ENCODE data around the gene ACOX3.
"Not testable (repeated sequence)": the region's sequence is repeated elsewhere in the genome, so short reads cannot be mapped to it uniquely, and the experiment has no call there.

Gene ACOX3

DNA sequence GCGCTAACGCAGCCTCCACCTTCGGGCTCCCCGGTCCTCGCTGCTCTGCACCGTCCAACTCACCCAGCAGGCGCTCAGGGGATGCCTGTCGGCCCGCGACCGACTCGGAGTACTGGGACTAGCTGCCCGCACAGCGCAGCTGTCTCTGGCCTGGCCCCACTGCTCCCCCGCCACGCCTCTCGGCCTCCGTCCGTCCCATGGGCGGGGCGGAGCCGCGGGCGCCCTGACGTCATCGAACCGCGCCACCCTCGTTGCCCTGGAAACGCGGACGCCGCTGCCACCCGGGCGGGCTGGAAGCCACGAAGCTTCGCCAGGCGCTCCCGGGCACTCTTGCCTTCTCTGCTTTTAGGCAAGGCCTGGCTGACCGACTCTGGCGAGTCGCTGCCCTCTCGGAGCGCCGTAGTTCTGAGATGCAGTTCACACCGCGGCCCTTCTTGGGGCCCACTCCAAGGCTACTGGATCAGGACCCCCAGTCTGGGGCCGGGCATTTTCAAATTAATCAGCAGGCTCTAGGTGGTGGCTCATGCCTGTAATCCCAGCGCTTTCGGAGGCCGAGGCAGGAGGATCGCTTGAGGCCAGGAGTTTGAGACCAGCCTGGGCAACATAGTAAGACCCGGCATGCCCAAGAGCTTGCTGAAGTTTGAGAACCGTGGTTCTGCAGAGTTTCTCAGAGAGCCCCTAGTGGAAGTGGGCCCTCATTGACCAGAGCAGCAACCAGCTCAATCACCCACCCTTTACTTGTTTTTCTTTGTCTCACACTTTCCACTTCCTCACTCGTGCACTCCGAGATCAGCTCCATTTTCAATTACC is 12.0 kb downstream of the ACOX3 start:
- peak; percentile 54 for DNase-seq

GRCh38 chr4:8427761-8428287 is 12.7 kb downstream of the ACOX3 start:
- no peak for DNase-seq

DNA sequence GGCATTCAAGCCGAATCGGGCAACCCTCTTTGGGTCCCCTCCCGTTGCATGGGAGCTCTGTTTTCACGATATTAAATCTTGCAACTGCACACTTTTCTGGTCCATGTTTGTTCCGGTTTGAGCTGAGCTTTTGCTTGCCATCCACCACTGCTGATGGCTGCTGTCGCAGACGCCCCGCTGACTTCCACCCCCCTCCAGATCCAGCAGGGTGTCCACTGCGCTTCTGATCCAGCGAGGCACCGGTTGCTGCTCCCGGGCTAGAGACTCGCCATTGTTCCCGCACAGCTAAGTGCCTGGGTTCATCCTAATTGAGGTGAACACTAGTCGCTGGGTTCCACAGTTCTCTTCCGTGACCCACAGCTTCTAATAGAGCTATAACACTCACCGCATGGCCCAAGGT is 13.3 kb downstream of the ACOX3 start:
- DNase-seq: no peak

GRCh38 chr4:8422786-8423185 is 17.7 kb downstream of the ACOX3 start:
- DNase-seq: no peak

GRCh38 chr4:8422327-8422726 is 18.2 kb downstream of the ACOX3 start:
- DNase-seq: no peak

GRCh38 chr4:8420151-8420550 is 20.4 kb downstream of the ACOX3 start:
- DNase-seq: not testable (repeated sequence)

- DNase-seq: no peak
Measured at GRCh38 chr4:8419222-8420041, 21.1 kb downstream of the ACOX3 start.

- no peak for DNase-seq
Measured at GRCh38 chr4:8417071-8417614, 23.4 kb downstream of the ACOX3 start.

- DNase-seq: no peak
Measured at GRCh38 chr4:8414377-8414776, 26.1 kb downstream of the ACOX3 start.

DNA sequence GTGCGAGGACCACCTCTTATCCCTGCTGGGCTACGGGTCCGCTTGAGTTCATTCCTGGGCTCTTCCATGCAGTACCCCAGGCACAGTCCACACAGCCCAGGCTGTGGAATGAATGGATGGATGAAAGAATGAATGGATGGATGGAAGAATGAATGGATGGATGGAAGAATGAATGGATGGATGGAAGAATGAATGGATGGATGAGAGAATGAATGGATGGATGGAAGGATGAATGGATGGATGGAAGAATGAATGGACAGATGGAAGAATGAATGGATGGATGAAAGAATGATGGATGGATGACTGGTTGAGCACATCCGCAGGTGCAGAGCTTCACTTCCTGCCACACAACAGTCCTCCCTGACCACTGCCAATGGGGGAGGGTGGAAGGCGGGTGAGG is 28.2 kb downstream of the ACOX3 start:
- DNase-seq: no peak

DNA sequence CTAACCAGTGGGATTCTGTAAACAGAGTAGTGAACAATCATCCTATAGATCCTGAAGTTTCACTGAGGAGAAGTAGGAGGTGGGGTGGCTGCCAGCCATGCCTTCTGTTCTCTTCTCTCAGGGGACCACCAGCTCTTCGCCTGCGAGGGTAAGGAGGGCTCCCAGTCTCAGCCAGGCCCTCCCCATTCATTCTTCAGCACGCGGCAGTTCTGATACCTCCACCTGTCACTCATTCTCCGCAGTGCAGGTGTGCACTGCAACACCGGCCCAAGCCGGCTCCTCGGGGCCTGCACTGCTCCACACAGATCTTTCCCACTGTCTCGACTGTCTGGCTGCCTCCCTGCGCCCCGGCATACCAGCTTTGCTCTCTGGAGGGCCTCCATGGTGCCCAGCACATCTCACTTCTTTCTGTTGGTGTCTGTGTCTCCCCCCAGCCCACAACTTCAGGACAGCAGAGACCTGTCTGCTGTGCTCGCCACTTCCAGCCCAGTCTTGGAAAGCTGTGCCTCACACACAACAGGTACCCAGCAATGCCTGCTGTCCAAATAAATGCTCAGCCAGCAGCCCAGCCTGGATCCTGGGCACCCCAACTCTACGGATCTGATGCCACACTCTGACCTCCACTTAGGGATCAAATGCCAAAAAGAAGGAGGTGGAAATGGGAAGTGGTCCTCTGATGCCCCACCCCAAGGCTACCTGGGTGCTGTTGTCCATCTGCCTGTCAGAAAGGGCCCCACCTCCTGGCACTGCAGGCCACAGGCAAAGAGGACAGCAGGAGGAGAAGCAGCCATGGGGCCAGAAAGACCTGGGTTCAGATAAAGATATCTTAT is 29.0 kb downstream of the ACOX3 start:
- no peak for DNase-seq

DNA sequence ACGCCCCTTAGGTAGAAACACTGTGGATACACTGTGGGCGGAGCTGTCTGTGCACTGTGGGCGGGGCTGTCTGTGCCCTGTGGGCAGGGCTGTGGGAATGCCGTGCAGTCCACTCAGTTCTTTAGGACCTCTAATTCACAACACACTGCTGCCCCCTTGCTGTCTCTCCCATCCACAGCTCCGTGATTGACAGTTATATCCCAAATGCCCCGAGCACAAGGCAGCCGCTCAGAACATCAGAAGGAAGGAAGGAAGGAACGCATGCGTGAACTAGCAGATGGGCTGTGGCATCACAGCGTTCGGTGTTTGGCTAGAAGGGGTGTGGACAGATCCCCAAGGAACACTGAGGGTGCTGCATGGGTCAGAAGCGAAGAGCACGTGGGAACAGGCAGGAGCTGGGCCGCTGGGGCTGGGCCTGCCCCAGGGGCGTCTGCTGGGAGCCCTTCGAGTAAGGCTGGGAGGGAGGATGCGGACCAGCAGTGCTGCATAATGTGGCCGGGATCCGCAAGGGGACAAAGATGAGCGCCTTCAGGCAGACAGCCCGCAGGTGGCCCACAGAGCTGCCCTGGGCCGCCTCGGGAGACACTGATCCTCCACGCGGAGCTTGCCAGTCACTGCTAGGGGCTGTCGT is 29.8 kb downstream of the ACOX3 start:
- DNase-seq: no peak

DNA sequence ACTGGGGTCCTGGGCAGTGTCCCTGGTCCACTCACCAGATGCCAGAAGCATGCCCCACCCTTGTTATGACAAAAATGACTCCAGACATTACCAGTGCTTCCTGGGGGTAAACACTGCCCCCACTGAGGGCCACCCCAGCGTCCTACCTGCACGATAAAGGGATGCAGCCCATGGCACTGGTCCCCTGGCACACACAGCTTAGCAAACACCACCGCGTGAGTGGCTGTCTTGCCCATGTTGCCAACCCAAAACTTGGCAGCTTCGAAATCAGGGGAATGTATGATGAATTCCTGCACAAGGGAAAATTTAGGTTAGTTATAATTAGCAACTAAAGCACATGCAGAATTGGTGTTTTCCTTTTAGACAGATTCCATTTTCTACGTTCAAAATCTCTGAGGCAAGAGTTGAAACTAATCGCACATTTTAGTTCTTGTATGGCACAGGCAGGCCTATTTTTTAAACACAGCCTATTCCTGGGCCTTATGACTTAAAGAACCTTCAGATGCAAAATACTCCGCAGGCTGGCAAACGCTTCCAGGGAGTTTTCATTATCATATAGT is 30.4 kb downstream of the ACOX3 start:
- no peak for DNase-seq

DNA sequence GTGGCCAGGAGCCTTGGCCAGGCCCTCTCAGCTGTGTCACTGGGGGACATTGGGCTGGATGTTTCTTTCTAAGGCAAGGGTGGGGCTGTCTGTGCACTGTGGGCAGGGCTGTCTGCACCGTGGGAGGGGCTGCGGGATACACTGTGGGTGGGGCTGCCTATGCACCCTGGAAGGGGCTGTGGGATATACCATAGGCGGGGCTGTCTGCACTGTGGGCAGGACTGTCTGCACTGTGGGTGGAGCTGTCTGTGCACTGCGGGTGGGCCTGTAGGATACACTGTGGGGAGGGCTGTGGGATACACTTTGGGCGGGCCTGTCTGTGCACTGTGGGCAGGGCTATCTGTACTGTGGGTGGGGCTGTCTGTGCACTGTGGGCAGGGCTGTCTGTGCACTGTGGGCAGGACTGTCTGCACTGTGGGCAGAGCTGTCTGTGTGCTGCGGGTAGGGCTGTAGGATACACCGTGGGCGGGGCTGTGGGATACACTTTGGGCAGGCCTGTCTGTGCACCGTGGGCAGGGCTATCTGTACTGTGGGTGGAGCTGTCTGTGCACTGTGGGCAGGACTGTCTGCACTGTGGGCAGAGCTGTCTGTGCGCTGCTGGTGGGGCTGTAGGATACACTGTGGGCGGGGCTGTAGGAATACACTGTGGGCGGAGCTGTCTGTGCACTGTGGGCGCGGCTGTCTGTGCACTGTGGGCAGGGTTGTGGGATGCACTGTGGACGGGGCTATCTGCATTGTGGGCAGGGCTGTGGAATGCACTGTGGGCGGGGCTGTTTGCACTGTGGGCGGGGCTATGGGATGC is 31.1 kb downstream of the ACOX3 start:
- no peak for DNase-seq

- no peak for DNase-seq
Measured at GRCh38 chr4:8407756-8408155, 32.8 kb downstream of the ACOX3 start.

GRCh38 chr4:8407316-8407715 is 33.2 kb downstream of the ACOX3 start:
- no peak for DNase-seq

DNA sequence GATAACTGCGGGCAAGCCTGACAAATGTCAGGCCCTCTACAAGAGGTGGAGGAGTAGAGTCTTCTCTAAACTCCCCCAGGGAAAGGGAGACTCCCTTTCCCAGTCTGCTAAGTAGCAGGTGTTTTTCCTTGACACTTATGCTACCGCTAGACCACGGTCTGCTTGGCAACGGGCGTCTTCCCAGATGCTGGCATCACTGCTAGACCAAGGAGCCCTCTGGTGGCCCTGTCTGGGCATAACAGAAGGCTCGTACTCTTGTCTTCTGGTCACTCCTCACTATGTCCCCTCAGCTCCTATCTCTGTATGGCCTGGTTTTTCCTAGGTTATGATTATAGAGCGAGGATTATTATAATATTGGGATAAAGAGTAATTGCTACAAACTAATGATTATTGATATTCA is 33.6 kb downstream of the ACOX3 start:
- DNase-seq: not testable (repeated sequence)

DNA sequence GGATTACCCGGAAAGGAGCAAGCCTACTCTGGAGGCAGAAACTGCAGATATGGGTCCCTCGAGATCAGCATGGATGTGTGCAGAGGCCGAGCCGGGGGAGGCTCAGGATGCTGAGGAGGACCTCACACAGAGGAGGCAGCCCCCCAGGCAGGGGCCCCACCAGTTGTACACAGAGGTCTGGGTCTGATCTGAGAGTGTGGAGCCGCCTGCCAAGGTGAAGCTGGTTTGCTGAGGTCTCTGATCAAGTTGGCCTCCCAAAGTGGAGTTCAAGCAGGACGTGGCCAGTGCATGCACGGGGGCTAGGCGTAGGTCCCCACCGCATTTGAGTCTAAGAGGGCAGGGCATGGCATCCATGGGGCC is 35.0 kb downstream of the ACOX3 start:
- no peak for DNase-seq

GRCh38 chr4:8404791-8405515 is 35.6 kb downstream of the ACOX3 start:
- no peak for DNase-seq

GRCh38 chr4:8403976-8404375 is 36.5 kb downstream of the ACOX3 start:
- no peak for DNase-seq

Data from cortex of kidney (tissue), 1 donor.